Ureter (tissue), 1 donor: ENCODE data around the gene FTCDNL1. TPM values are rescaled to one million over a fixed set of nuclear protein-coding genes. Genes with fewer than 3 reads are reported as not detected.

Experiments used
- DNase-seq: peaks from one replicate; pipeline ENCODE4 v3.0.0-alpha.2; 2020; ENCODE audit warnings: low spot score
- total RNA-seq: library from RNA; stranded (reverse); gene quantifications from one replicate; pipeline ENCODE4 v1.2.4, GENCODE V29; 2023
- donor health status: DM: yes; HTN: yes; CAD: no.

Gene FTCDNL1
- total RNA-seq, 1 donor from 2014 or later = 1.5 TPM

GRCh38 chr2:199742884-199743283 lies 108.1 kb downstream of the FTCDNL1 start:
- DNase-seq = no peak

- no peak for DNase-seq
Measured at GRCh38 chr2:199740111-199740428, 110.9 kb downstream of the FTCDNL1 start.

GRCh38 chr2:199739413-199740110 lies 111.4 kb downstream of the FTCDNL1 start:
- peak; percentile 69 for DNase-seq

- DNase-seq = no peak
Measured at GRCh38 chr2:199738727-199739412, 112.1 kb downstream of the FTCDNL1 start.

- no peak for DNase-seq
Measured at GRCh38 chr2:199734651-199735050, 116.3 kb downstream of the FTCDNL1 start.

- DNase-seq = no peak
Measured at GRCh38 chr2:199734011-199734410, 117.0 kb downstream of the FTCDNL1 start.

GRCh38 chr2:199727801-199728200 lies 123.2 kb downstream of the FTCDNL1 start:
- no peak for DNase-seq

- DNase-seq = no peak
Measured at GRCh38 chr2:199727306-199727705, 123.7 kb downstream of the FTCDNL1 start.

GRCh38 chr2:199718074-199718473 lies 132.9 kb downstream of the FTCDNL1 start:
- no peak for DNase-seq

GRCh38 chr2:199717587-199717907 lies 133.4 kb downstream of the FTCDNL1 start:
- no peak for DNase-seq

- DNase-seq = no peak
Measured at GRCh38 chr2:199716807-199717586, 134.0 kb downstream of the FTCDNL1 start.

- DNase-seq = no peak
Measured at GRCh38 chr2:199713746-199714145, 137.2 kb downstream of the FTCDNL1 start.

GRCh38 chr2:199710551-199710950 lies 140.4 kb downstream of the FTCDNL1 start:
- no peak for DNase-seq

Other genes with a start within 250 kb of the FTCDNL1 start
- gene C2orf69, start 60.1 kb upstream of the FTCDNL1 start, total RNA-seq = 10.9 TPM
- 11.1 TPM for gene TYW5, start 104.3 kb upstream of the FTCDNL1 start, total RNA-seq
- gene MAIP1, start 104.4 kb upstream of the FTCDNL1 start, total RNA-seq = 14.1 TPM